Endothelial cell of umbilical vein (primary cell): ENCODE measurements around the gene CCDC3. TPM values are rescaled to one million over a fixed set of nuclear protein-coding genes. Genes with fewer than 3 reads are reported as not detected.

Experiments
- BruUV-seq: library from RNA; stranded (reverse); fragments of 400-500 nt; replicated peaks from 2 replicates; lab custom pipeline; 2021; lab: Mats Ljungman, UMichigan
- CTCF ChIA-PET: fragments of 300-600, 350-600 bp; sonication (Branson Sonifier 250); formaldehyde crosslinking; loops from one replicate; lab custom pipeline; 2021; ENCODE audit warnings: antibody characterized with exemption, inconsistent platforms; lab: Charles Lee
- POLR2A ChIA-PET: fragments of 300-600, 350-600 bp; sonication (Branson Sonifier 250); formaldehyde crosslinking; loops from one replicate; lab custom pipeline; 2021; ENCODE audit warnings: antibody characterized with exemption, inconsistent platforms; lab: Charles Lee
- DNase-seq: peaks from one replicate; pipeline ENCODE4 v3.0.0-alpha.2; 2011; ENCODE audit warnings: low read depth, low spot score
- FAIRE-seq: peaks from 2 replicates; lab custom pipeline; 2011; peaks lifted over from hg19 to GRCh38; lab: Jason Lieb, UNC
- H2AFZ ChIP-seq: 2 replicates; pipeline ENCODE4 v1.6.0; 2012; ENCODE audit warnings: low read depth, low read length, control low read depth, inconsistent platforms
- H3K27ac ChIP-seq: 2 replicates; pipeline ENCODE4 v1.5.1; 2011; ENCODE audit warnings: low read depth, mild to moderate bottlenecking, control low read depth, low read length, moderate library complexity; ENCODE audit not compliant: insufficient read depth
- H3K27me3 ChIP-seq, 2 experiments: 2 replicates each; pipeline versions ENCODE4 v1.6.0 to v1.6.1; 2011; ENCODE audit warnings: low read length in 2 of 2, mixed read lengths in 1 of 2; ENCODE audit not compliant: control insufficient read depth in 2 of 2, insufficient read depth in 2 of 2
- H3K36me3 ChIP-seq, 2 experiments: 2 replicates in 1 of 2; 3 replicates in 1 of 2; pipeline ENCODE4 v1.5.1; 2011; ENCODE audit warnings: low read length in 2 of 2, mild to moderate bottlenecking in 1 of 2, moderate library complexity in 1 of 2; ENCODE audit not compliant: control insufficient read depth in 2 of 2, insufficient read depth in 2 of 2; ENCODE audit errors: extremely low read depth in 1 of 2
- H3K4me1 ChIP-seq: 3 replicates; pipeline ENCODE4 v1.5.1; 2011; ENCODE audit warnings: mild to moderate bottlenecking, low read length; ENCODE audit not compliant: control insufficient read depth, insufficient read depth; ENCODE audit errors: extremely low read depth
- H3K4me2 ChIP-seq: 2 replicates; pipeline ENCODE4 v1.6.1; 2011; ENCODE audit warnings: low read length, control low read depth, mixed read lengths; ENCODE audit not compliant: insufficient read depth
- H3K4me3 ChIP-seq, 3 experiments: fragments of 200-600 bp in 1 of 3; sonication (generic), shearing (Covaris generic) in 1 of 3; replicated peaks in 1 of 3; 2 replicates each; pipeline ENCODE4 v1.5.1; 2011 to 2016; ENCODE audit warnings: control low read depth in 3 of 3, low read length in 3 of 3, mild to moderate bottlenecking in 2 of 3, inconsistent platforms in 1 of 3, low read depth in 1 of 3, moderate library complexity in 1 of 3; ENCODE audit not compliant: insufficient read depth in 1 of 3
- H3K79me2 ChIP-seq: 2 replicates; pipeline ENCODE4 v1.6.0; 2012; ENCODE audit warnings: low read length, inconsistent platforms; ENCODE audit not compliant: control insufficient read depth, insufficient read depth
- H3K9ac ChIP-seq: replicated peaks from 2 replicates; pipeline ENCODE3; 2011; ENCODE audit warnings: low read length, control low read depth; ENCODE audit not compliant: insufficient read depth; ENCODE audit errors: extremely low read depth
- H3K9me1 ChIP-seq: replicated peaks from 3 replicates; pipeline ENCODE4 v1.6.0; 2011; ENCODE audit warnings: mild to moderate bottlenecking, low read length; ENCODE audit not compliant: control insufficient read depth, insufficient read depth; ENCODE audit errors: extremely low read depth
- H3K9me3 ChIP-seq: replicated peaks from 2 replicates; pipeline ENCODE4 v1.5.1; 2012; ENCODE audit warnings: low read length, inconsistent platforms; ENCODE audit not compliant: control insufficient read depth, insufficient read depth
- H4K20me1 ChIP-seq: replicated peaks from 2 replicates; pipeline ENCODE3; 2011; ENCODE audit warnings: mild to moderate bottlenecking, low read length; ENCODE audit not compliant: control insufficient read depth, insufficient read depth; ENCODE audit errors: extremely low read depth
- EZH2 ChIP-seq: IDR thresholded peaks from 2 replicates; pipeline ENCODE4 v1.6.1; 2012; ENCODE audit warnings: borderline replicate concordance, low read depth, mild to moderate bottlenecking, moderate library complexity, low read length, inconsistent platforms; ENCODE audit not compliant: severe bottlenecking
- FOS ChIP-seq: IDR thresholded peaks from 2 replicates; pipeline ENCODE4 v1.6.1; 2011; ENCODE audit warnings: mild to moderate bottlenecking, low read length, moderate library complexity, borderline replicate concordance; ENCODE audit not compliant: insufficient read depth
- GATA2 ChIP-seq: IDR thresholded peaks from 2 replicates; pipeline ENCODE4 v1.7.0; 2011; ENCODE audit warnings: low read depth, mild to moderate bottlenecking, moderate library complexity, mixed read lengths, low read length; ENCODE audit not compliant: insufficient read length, insufficient read depth
- JUN ChIP-seq: IDR thresholded peaks from 2 replicates; pipeline ENCODE4 v1.6.1; 2011; ENCODE audit warnings: borderline replicate concordance, low read depth; ENCODE audit not compliant: insufficient read length, insufficient read depth
- MYC ChIP-seq: IDR thresholded peaks from one replicate; pipeline ENCODE4 v1.6.1; 2011; ENCODE audit warnings: mild to moderate bottlenecking, low read depth, low read length
- POLR2A ChIP-seq: IDR thresholded peaks from 2 replicates; pipeline ENCODE4 v1.6.1; 2012; ENCODE audit warnings: low read depth, mild to moderate bottlenecking, control low read depth, low read length
- POLR2AphosphoS5 ChIP-seq: IDR thresholded peaks from 2 replicates; pipeline ENCODE4 v1.6.1; 2012; ENCODE audit warnings: low read depth, mild to moderate bottlenecking, control low read depth, low read length, moderate library complexity; ENCODE audit not compliant: insufficient read depth
- dilution Hi-C: fragments of 300-500 bp; cut with MboI; formaldehyde crosslinking; loops from one replicate; pipeline ENCODE4 v1.15.0; 2019; ENCODE audit warnings: low sequenced_read_pairs; ENCODE audit not compliant: extremely low pct_ligation_motif_present
- intact Hi-C: fragments of 100-400 bp; cut with micrococcal nuclease; formaldehyde crosslinking; loops from one replicate; pipeline ENCODE4 v1.10.0; 2022
- polyA plus RNA-seq, 4 experiments: library from polyadenylated mRNA; depleted of rRNA in 3 of 4; stranded (reverse) in 3 of 4; unstranded in 1 of 4; fragments of >200 nt; gene quantifications; 2 replicates each; pipeline versions ENCODE4 v1.2.1 to v1.2.3, GENCODE V29; 2011 to 2012; ENCODE audit warnings: missing spikeins in 1 of 4
- total RNA-seq: library from RNA; stranded (reverse); gene quantifications from 2 replicates; pipeline ENCODE4 v1.2.3, GENCODE V29; 2021
- TF ChIP-seq, protein P1 (sequence below): IDR thresholded peaks from 2 replicates; pipeline ENCODE4 v1.6.1; 2011; ENCODE audit not compliant: insufficient read depth, insufficient read length
- TF ChIP-seq, protein P2 (sequence below), 2 donors: IDR thresholded peaks; 1 replicate in 1 of 2; 2 replicates in 1 of 2; pipeline ENCODE4 v1.5.1; 2011; ENCODE audit warnings: low read length in 2 of 2, mild to moderate bottlenecking in 2 of 2, moderate library complexity in 2 of 2, control low read depth in 1 of 2, inconsistent platforms in 1 of 2, low read depth in 1 of 2; ENCODE audit not compliant: insufficient read depth in 1 of 2; ENCODE audit errors: extremely low read depth in 1 of 2

CCDC3 gene
- total and polyA plus RNA-seq, 2 donors (not counting 3 experiments of a cell fraction or from before 2014, with no cell fraction given), result 0.90 to 1.4 TPM

DNA sequence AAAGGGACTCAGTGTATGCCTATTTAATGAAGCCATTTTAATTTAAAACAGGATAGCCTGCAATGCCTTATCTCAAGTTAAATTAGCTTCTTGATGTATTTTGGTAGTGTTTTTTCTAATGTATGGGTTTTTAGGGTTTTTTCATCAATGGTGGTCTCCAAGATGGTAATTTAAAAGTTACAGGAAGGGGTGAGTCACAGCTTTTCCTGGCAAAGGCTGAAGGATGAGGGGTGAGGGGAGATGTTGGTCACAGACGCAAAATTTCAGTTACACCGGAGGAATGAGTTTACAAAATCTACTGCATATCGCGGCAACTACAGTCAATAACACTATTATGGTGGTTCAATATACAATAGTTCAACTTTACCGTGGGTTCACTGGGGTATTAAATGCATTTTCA is 31.6 kb downstream of the CCDC3 start:
- intact Hi-C loops, result no loop called here
- dilution Hi-C loops, result no loop called here
- H3K4me1 ChIP-seq, result no peaks in the 10 kb centered on the region

DNA sequence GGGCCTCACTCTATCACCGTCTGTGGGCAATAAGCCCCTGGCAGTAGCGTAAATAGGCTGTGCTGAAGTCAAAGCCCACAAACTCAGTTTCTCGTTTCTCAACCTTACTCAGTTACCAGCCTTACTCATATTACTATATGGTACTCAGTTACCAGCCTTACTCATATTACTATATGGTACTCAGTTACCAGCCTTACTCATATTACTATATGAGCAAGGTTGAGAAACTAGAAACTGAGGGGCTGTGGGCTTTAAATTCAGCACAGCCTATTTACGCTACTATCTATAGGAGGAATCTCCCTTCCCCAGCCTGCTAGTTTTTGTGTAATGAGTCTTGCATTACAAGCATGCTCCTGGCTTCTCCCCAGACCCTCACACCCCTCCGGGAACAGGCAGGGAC is 35.4 kb downstream of the CCDC3 start:
- H3K9ac ChIP-seq, result no peak overlapping the region

More for the DNA sequence above, 31.6 kb downstream of the CCDC3 start:
- Histone ChIP-seq H3K4me2 (no peak overlapping the region), H4K20me1 (no peaks in the 10 kb centered on the region), H3K9me3 (no peaks in the 10 kb centered on the region), H3K27me3 (no peaks in the 10 kb centered on the region), H3K4me3 (no peak overlapping the region), H3K36me3 (no peaks in the 10 kb centered on the region), H3K79me2 (no peaks in the 10 kb centered on the region), H3K9me1 (no peaks in the 10 kb centered on the region), H3K27ac (no peak overlapping the region), H2AFZ (no peak overlapping the region), H3K9ac (no peak overlapping the region)
- no peak for FAIRE-seq
- POLR2A ChIA-PET, result no interaction called here
- DNase-seq, result no peak
- CTCF ChIA-PET, result interaction anchor here (1.0 kb wide), 1 partner anchor 8 kb away, joined by 3 read pairs; no protein-coding TSS in a partner anchor
- no TSS peak for BruUV-seq
- TF ChIP-seq EZH2, result no peak

More for the DNA sequence above, 35.4 kb downstream of the CCDC3 start:
- dilution Hi-C loops (no loop called here), intact Hi-C loops (no loop called here)
- Histone ChIP-seq H3K4me2 (no peak overlapping the region), H3K27me3 (peaks cover 2 to 3% of the 10 kb centered on the region in 2 experiments), H2AFZ (no peak overlapping the region), H3K4me1 (no peaks in the 10 kb centered on the region), H4K20me1 (no peaks in the 10 kb centered on the region), H3K27ac (no peak overlapping the region), H3K79me2 (no peaks in the 10 kb centered on the region), H3K4me3 (no peak overlapping the region), H3K36me3 (no peaks in the 10 kb centered on the region), H3K9me3 (no peaks in the 10 kb centered on the region), H3K9me1 (no peaks in the 10 kb centered on the region)
- FAIRE-seq (no peak), DNase-seq (no peak)
- CTCF ChIA-PET, result no interaction called here
- POLR2A ChIA-PET, result no interaction called here
- BruUV-seq, result no TSS peak
- TF ChIP-seq GATA2 (no peak), JUN (no peak), POLR2AphosphoS5 (no peak), POLR2A (no peak), FOS (no peak), MYC (no peak), EZH2 (no peak)
- TF ChIP-seq, protein P1, sequence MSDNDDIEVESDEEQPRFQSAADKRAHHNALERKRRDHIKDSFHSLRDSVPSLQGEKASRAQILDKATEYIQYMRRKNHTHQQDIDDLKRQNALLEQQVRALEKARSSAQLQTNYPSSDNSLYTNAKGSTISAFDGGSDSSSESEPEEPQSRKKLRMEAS, result no peak
- TF ChIP-seq, protein P2, sequence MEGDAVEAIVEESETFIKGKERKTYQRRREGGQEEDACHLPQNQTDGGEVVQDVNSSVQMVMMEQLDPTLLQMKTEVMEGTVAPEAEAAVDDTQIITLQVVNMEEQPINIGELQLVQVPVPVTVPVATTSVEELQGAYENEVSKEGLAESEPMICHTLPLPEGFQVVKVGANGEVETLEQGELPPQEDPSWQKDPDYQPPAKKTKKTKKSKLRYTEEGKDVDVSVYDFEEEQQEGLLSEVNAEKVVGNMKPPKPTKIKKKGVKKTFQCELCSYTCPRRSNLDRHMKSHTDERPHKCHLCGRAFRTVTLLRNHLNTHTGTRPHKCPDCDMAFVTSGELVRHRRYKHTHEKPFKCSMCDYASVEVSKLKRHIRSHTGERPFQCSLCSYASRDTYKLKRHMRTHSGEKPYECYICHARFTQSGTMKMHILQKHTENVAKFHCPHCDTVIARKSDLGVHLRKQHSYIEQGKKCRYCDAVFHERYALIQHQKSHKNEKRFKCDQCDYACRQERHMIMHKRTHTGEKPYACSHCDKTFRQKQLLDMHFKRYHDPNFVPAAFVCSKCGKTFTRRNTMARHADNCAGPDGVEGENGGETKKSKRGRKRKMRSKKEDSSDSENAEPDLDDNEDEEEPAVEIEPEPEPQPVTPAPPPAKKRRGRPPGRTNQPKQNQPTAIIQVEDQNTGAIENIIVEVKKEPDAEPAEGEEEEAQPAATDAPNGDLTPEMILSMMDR (IDR thresholded peaks at IDR 0.05; ENCODE audit: extremely low read depth in 1 of 2, insufficient read depth in 1 of 2, low read depth in 1 of 2, low read length in 2 of 2), result no peak
